ENCODE measurements around the gene MTMR4. TPM values are rescaled to one million over a fixed set of nuclear protein-coding genes. Genes with fewer than 3 reads are reported as not detected.
"Not testable (repeated sequence)": the region's sequence is repeated elsewhere in the genome, so short reads cannot be mapped to it uniquely, and the experiment has no call there.

MTMR4 gene
- total RNA-seq, 2 experiments from 2014 or later, result 73.3 to 82.1 TPM

GRCh38 chr17:58484600-58484999 lies 29.8 kb downstream of the MTMR4 start:
- ChIA-PET POLR2A (no interaction called here), CTCF (no interaction called here)
- Mint-ChIP-seq H3K27me3 (no peaks in the 10 kb centered on the region), H3K36me3 (ENCODE audit: low read depth) (peaks cover 15% of the 10 kb centered on the region), H3K27ac (no peak overlapping the region), H3K4me1 (ENCODE audit: low read depth) (peaks cover 11% of the 10 kb centered on the region), H3K4me3 (no peak overlapping the region), H3K9me3 (no peaks in the 10 kb centered on the region)
- intact Hi-C loops (cut with micrococcal nuclease), result no loop called here
- no peak for DNase-seq
- no peak for TF ChIP-seq CTCF (IDR thresholded peaks at IDR 0.05)
- no peak for ATAC-seq

- ATAC-seq; H3K36me3 Mint-ChIP-seq (ENCODE audit: low read depth); H3K4me3 Mint-ChIP-seq; CTCF ChIA-PET; POLR2A ChIA-PET; H3K27ac Mint-ChIP-seq; DNase-seq; H3K9me3 Mint-ChIP-seq; H3K27me3 Mint-ChIP-seq; H3K4me1 Mint-ChIP-seq (ENCODE audit: low read depth); intact Hi-C loops (cut with micrococcal nuclease): not testable (repeated sequence)
Observed at GRCh38 chr17:58481798-58482197, 32.6 kb downstream of the MTMR4 start.

GRCh38 chr17:58480090-58480489 lies 34.3 kb downstream of the MTMR4 start:
- H3K27ac Mint-ChIP-seq, result no peak overlapping the region
- no peak for TF ChIP-seq CTCF (IDR thresholded peaks at IDR 0.05)
- H3K9me3 Mint-ChIP-seq, result no peaks in the 10 kb centered on the region
- no peak for DNase-seq
- ChIA-PET POLR2A (no interaction called here), CTCF (interaction anchor here (1.0 kb wide), 1 partner anchor 162 kb away, joined by 3 read pairs; no protein-coding TSS in a partner anchor)
- intact Hi-C loops (cut with micrococcal nuclease), result no loop called here
- H3K4me3 Mint-ChIP-seq, result no peak overlapping the region
- no peak for ATAC-seq
- no peaks in the 10 kb centered on the region for H3K27me3 Mint-ChIP-seq
- H3K36me3 Mint-ChIP-seq (ENCODE audit: low read depth), result peaks cover 2% of the 10 kb centered on the region
- H3K4me1 Mint-ChIP-seq (ENCODE audit: low read depth), result peaks cover 2% of the 10 kb centered on the region

- TF ChIP-seq CTCF (IDR thresholded peaks at IDR 0.05), result no peak
- H3K36me3 Mint-ChIP-seq (ENCODE audit: low read depth), result peaks cover 2% of the 10 kb centered on the region
- peaks cover 7% of the 10 kb centered on the region for H3K4me1 Mint-ChIP-seq (ENCODE audit: low read depth)
- DNase-seq, result no peak
- H3K27ac Mint-ChIP-seq, result no peak overlapping the region
- no peak for ATAC-seq
- H3K4me3 Mint-ChIP-seq, result no peak overlapping the region
- ChIA-PET POLR2A (no interaction called here), CTCF (interaction anchor here (1.2 kb wide), 1 partner anchor 173 kb away, joined by 3 read pairs; no protein-coding TSS in a partner anchor)
- no peaks in the 10 kb centered on the region for H3K9me3 Mint-ChIP-seq
- H3K27me3 Mint-ChIP-seq, result no peaks in the 10 kb centered on the region
- intact Hi-C loops (cut with micrococcal nuclease), result no loop called here
Observed at GRCh38 chr17:58476812-58477211, 37.6 kb downstream of the MTMR4 start.

- Mint-ChIP-seq H3K4me1 (ENCODE audit: low read depth) (peaks cover 7% of the 10 kb centered on the region), H3K27me3 (no peaks in the 10 kb centered on the region), H3K4me3 (no peak overlapping the region), H3K36me3 (ENCODE audit: low read depth) (peaks cover 2% of the 10 kb centered on the region), H3K27ac (no peak overlapping the region), H3K9me3 (no peaks in the 10 kb centered on the region)
- intact Hi-C loops (cut with micrococcal nuclease), result no loop called here
- POLR2A ChIA-PET, result interaction anchor here (0.6 kb wide), 1 partner anchor 12 kb away, joined by 3 read pairs; the partner anchor contains the start of gene HSF5
- ATAC-seq (no peak), DNase-seq (no peak)
- TF ChIP-seq CTCF (IDR thresholded peaks at IDR 0.05), result no peak
- CTCF ChIA-PET, result interaction anchor here (1.9 kb wide), 1 partner anchor 102 kb away, joined by 4 read pairs; no protein-coding TSS in a partner anchor
Observed at GRCh38 chr17:58475985-58476384, 38.5 kb downstream of the MTMR4 start.

GRCh38 chr17:58470356-58470755 lies 44.1 kb downstream of the MTMR4 start:
- Mint-ChIP-seq H3K4me1 (ENCODE audit: low read depth) (peaks cover 7% of the 10 kb centered on the region), H3K9me3 (no peaks in the 10 kb centered on the region), H3K4me3 (no peak overlapping the region), H3K27me3 (no peaks in the 10 kb centered on the region), H3K36me3 (ENCODE audit: low read depth) (no peaks in the 10 kb centered on the region), H3K27ac (no peak overlapping the region)
- intact Hi-C loops (cut with micrococcal nuclease), result no loop called here
- ChIA-PET POLR2A (no interaction called here), CTCF (no interaction called here)
- no peak for TF ChIP-seq CTCF (IDR thresholded peaks at IDR 0.05)
- ATAC-seq (no peak), DNase-seq (no peak)
